ENCODE results near the gene BHLHE40. TPM values are rescaled to one million over a fixed set of nuclear protein-coding genes. Genes with fewer than 3 reads are reported as not detected.
"Not testable (repeated sequence)": the region's sequence is repeated elsewhere in the genome, so short reads cannot be mapped to it uniquely, and the experiment has no call there.

BHLHE40 gene
- polyA plus RNA-seq, 3 donors from 2014 or later: 51.4 to 91.9 (median 64.4) TPM

DNA sequence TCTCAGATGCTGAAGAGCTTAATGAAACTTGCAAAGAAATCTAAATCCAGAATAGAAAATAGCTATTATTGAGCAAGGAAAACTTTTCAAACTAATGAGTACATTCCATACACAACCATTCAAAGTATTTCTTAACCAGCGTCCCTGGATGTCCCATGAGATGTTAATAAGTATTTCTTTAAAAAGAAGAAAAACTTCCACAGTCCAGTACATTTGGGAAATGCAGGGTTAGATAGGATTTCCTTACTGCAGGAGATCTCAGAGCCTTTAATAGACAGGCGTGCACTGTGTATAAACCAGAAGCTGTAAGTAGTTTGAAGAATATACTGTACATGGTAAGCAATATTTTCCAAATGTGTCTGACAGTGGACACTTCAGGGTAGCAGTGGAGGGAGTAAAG is 29.6 kb upstream of the BHLHE40 start:
- Mint-ChIP-seq H3K9me3 (no peaks in the 10 kb centered on the region), H3K27me3 (ENCODE audit: low read depth in 3 of 3) (peaks cover 0 to 4% (median 0%) of the 10 kb centered on the region in 3 donors), H3K36me3 (peaks cover 0 to 4% (median 0%) of the 10 kb centered on the region in 3 donors), H3K4me3 (no peak overlapping the region), H3K27ac (peak overlapping the region in 2 of 6 donors; percentile 28 to 66), H3K4me1 (peaks cover 2 to 4% of the 10 kb centered on the region in 2 donors)
- no peak for DNase-seq

GRCh38 chr3:4950351-4950784 is 28.9 kb upstream of the BHLHE40 start:
- Mint-ChIP-seq H3K27me3 (ENCODE audit: low read depth in 3 of 3) (peaks cover 0 to 4% (median 0%) of the 10 kb centered on the region in 3 donors), H3K4me1 (no peaks in the 10 kb centered on the region), H3K27ac (no peak overlapping the region), H3K9me3 (no peaks in the 10 kb centered on the region), H3K36me3 (no peaks in the 10 kb centered on the region), H3K4me3 (no peak overlapping the region)
- DNase-seq: no peak

DNA sequence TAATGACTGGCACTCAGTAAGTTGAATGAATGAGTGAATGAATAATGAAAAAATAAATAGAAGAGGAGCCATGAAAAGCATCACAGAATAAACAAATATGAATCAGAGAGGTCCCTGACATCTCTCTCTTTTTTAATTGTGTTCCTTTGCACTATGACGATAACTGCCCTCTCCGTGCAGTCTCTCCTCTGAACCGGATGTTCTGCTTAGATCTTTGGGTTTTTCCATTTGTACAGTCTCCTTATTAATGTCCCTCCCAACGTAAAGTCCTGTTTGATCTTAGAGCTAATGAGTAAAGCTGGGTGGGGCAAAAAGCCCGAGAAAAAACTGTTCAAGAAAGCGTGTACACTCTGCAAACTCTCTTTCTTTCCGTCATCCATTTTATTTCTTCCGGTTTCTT is 28.3 kb upstream of the BHLHE40 start:
- Mint-ChIP-seq H3K4me3 (no peak overlapping the region), H3K9me3 (no peaks in the 10 kb centered on the region), H3K4me1 (no peaks in the 10 kb centered on the region), H3K27me3 (ENCODE audit: low read depth in 3 of 3) (peaks cover 0 to 4% (median 0%) of the 10 kb centered on the region in 3 donors), H3K36me3 (no peaks in the 10 kb centered on the region), H3K27ac (peak overlapping the region in 1 of 6 donors; percentile 35)
- DNase-seq: no peak

DNA sequence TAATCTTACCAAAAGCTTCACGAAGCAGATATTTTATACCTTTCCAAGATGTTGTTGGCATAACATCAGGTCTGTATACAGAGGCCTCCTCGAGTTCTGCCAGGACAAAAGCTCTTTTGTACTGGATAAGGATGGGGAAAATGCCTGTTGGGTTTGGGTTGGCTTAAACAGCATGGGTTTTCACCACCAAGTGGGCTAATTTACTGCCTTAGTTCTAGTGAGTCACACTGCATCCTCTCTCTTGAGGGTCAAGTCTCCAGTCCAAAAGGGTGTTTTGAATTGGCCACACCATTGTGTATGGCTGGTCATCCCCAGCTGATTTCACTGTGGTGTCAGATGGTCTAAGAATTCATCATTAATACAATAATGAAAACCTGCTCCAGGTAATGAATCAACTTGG is 26.1 kb upstream of the BHLHE40 start:
- DNase-seq: no peak
- H3K36me3 Mint-ChIP-seq: peaks cover 0 to 3% (median 0%) of the 10 kb centered on the region in 3 donors
- no peaks in the 10 kb centered on the region for H3K4me1 Mint-ChIP-seq
- peak overlapping the region in 1 of 6 donors; percentile 38 for H3K27ac Mint-ChIP-seq
- H3K9me3 Mint-ChIP-seq: no peaks in the 10 kb centered on the region
- H3K4me3 Mint-ChIP-seq: no peak overlapping the region
- H3K27me3 Mint-ChIP-seq (ENCODE audit: low read depth in 3 of 3): peaks cover 0 to 2% (median 0%) of the 10 kb centered on the region in 3 donors

DNA sequence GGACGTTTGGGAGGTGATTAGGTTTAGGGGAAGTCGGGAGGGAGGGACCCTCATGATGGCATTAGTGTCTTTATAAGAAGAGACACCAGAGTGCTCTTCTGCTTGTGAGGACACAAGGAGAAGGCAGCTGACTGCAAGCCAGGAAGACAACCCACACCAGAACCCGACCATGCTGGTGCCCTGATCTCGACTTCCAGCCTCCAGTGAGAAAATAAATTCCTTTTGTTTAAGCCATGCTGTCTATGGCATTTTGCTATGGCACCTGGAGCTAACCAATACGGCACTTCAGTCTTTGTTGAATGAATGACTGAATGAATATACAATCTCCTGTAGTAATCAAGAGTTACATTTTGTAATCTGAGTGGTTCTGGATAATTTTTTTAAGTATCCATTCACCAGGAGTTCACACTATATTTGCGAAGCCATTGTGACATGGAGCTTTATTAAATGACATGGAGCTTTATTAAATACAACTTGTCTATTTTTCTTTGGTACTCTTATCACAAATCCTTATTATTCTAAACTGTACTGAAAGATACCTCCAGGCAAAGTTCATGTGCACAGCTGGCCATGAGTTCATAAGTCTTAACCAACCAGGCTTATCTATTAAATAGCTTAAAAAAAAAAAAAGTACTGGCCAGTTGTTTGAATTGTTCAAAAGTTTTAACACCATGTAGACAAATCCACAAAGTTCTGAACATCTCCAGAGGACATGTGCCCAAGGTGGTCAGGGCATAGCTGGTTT is 24.8 kb upstream of the BHLHE40 start:
- Mint-ChIP-seq H3K4me1 (no peaks in the 10 kb centered on the region), H3K9me3 (peaks cover 0 to 6% (median 0%) of the 10 kb centered on the region in 6 donors), H3K4me3 (no peak overlapping the region), H3K27ac (no peak overlapping the region), H3K36me3 (peaks cover 4 to 12% (median 5%) of the 10 kb centered on the region in 3 donors), H3K27me3 (ENCODE audit: low read depth in 3 of 3) (peaks cover 0 to 2% (median 0%) of the 10 kb centered on the region in 3 donors)
- DNase-seq: no peak

DNA sequence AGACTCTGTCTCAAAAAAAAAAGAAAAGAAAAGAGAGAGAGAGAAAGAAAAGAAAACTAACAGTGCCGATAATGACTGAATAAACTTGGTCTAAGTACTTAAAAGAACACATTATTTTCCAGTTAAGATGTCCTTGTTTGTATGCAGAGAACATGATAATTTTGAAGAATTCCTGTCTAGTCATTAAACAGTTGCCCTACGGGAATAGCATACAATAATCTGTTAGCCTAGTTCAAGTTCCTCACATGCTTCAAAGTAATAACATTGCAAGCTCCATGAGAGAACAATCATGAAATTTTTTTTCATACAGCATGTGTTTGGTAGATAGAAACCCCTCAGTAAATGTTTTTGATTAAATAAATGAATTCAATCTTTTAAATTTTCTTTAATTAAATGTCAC is 23.1 kb upstream of the BHLHE40 start:
- Mint-ChIP-seq H3K9me3 (peaks cover 0 to 6% (median 0%) of the 10 kb centered on the region in 6 donors), H3K27ac (peak overlapping the region in 2 of 6 donors; percentile 35 to 40), H3K36me3 (peaks cover 4 to 12% (median 6%) of the 10 kb centered on the region in 3 donors), H3K4me1 (no peaks in the 10 kb centered on the region), H3K27me3 (ENCODE audit: low read depth in 3 of 3) (peaks cover 0 to 2% (median 0%) of the 10 kb centered on the region in 3 donors), H3K4me3 (no peak overlapping the region)
- DNase-seq: no peak

- Mint-ChIP-seq H3K27ac (peak overlapping the region in 2 of 6 donors; percentile 51 to 63), H3K4me3 (no peak overlapping the region), H3K9me3 (peaks cover 0 to 6% (median 0%) of the 10 kb centered on the region in 6 donors), H3K27me3 (ENCODE audit: low read depth in 3 of 3) (peaks cover 0 to 2% (median 0%) of the 10 kb centered on the region in 3 donors), H3K36me3 (peaks cover 4 to 12% (median 6%) of the 10 kb centered on the region in 3 donors), H3K4me1 (no peaks in the 10 kb centered on the region)
- DNase-seq: no peak
Measured at GRCh38 chr3:4956738-4957137, 22.5 kb upstream of the BHLHE40 start.

- H3K27me3 Mint-ChIP-seq (ENCODE audit: low read depth in 3 of 3): peaks cover 0 to 2% (median 0%) of the 10 kb centered on the region in 3 donors
- H3K36me3 Mint-ChIP-seq: peaks cover 4 to 12% (median 6%) of the 10 kb centered on the region in 3 donors
- H3K4me3 Mint-ChIP-seq: no peak overlapping the region
- no peak for DNase-seq
- H3K4me1 Mint-ChIP-seq: no peaks in the 10 kb centered on the region
- peaks cover 0 to 6% (median 0%) of the 10 kb centered on the region in 6 donors for H3K9me3 Mint-ChIP-seq
- peak overlapping the region in 1 of 6 donors; percentile 50 for H3K27ac Mint-ChIP-seq
Measured at GRCh38 chr3:4957978-4958377, 21.3 kb upstream of the BHLHE40 start.

- H3K27ac Mint-ChIP-seq: no peak overlapping the region
- DNase-seq: no peak
- peaks cover 0 to 2% (median 0%) of the 10 kb centered on the region in 3 donors for H3K27me3 Mint-ChIP-seq (ENCODE audit: low read depth in 3 of 3)
- H3K4me3 Mint-ChIP-seq: no peak overlapping the region
- H3K4me1 Mint-ChIP-seq: peaks cover 0 to 3% of the 10 kb centered on the region in 2 donors
- H3K9me3 Mint-ChIP-seq: peaks cover 0 to 6% (median 0%) of the 10 kb centered on the region in 6 donors
- H3K36me3 Mint-ChIP-seq: peaks cover 4 to 12% (median 6%) of the 10 kb centered on the region in 3 donors
Measured at GRCh38 chr3:4959180-4959579, 20.1 kb upstream of the BHLHE40 start.

- peaks cover 11 to 16% (median 13%) of the 10 kb centered on the region in 3 donors for H3K36me3 Mint-ChIP-seq
- H3K4me1 Mint-ChIP-seq: peaks cover 16 to 21% of the 10 kb centered on the region in 2 donors
Measured at GRCh38 chr3:4961865-4962264, 17.4 kb upstream of the BHLHE40 start.

GRCh38 chr3:4963669-4964570 is 15.3 kb upstream of the BHLHE40 start:
- Mint-ChIP-seq H3K4me1 (peaks cover 21 to 31% of the 10 kb centered on the region in 2 donors), H3K9me3 (peaks cover 19 to 34% (median 30%) of the 10 kb centered on the region in 6 donors)

More at GRCh38 chr3:4961865-4962264, 17.4 kb upstream of the BHLHE40 start:
- not testable (repeated sequence) for H3K4me3 Mint-ChIP-seq; DNase-seq; H3K27me3 Mint-ChIP-seq (ENCODE audit: low read depth in 3 of 3); H3K27ac Mint-ChIP-seq
- peaks cover under 1 to 14% (median 11%) of the 10 kb centered on the region in 6 donors for H3K9me3 Mint-ChIP-seq

DNA sequence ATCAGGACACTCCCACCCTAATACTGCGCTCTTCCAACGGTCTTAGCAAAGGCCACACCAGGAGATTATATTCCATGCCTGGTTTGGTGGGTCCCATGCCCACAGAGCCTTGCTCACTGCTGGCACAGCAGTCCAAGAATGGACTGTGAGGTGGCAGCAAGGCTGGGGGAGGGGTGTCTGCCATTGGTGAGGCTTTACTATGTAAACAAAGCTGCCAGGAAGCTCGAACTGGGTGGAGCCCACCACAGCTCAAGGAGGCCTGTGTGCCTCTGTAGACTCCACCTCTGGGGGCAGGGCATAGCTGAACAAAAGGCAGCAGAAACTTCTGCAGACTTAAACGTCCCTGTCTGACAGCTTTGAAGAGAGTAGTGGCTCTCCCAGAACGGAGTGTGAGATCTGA is 13.2 kb upstream of the BHLHE40 start:
- peaks cover 20 to 51% (median 47%) of the 10 kb centered on the region in 6 donors for H3K9me3 Mint-ChIP-seq
- peak; percentile 53 to 73 (median 66) for DNase-seq
- peaks cover 15 to 41% (median 31%) of the 10 kb centered on the region in 3 donors for H3K36me3 Mint-ChIP-seq
- H3K4me1 Mint-ChIP-seq: peaks cover 21 to 31% of the 10 kb centered on the region in 2 donors
- H3K27ac Mint-ChIP-seq: peak overlapping the region; percentile 79 to 94 (median 90)
- H3K27me3 Mint-ChIP-seq (ENCODE audit: low read depth in 3 of 3): not testable (repeated sequence)
- peak overlapping the region; percentile 53 to 70 (median 69) for H3K4me3 Mint-ChIP-seq

More at GRCh38 chr3:4963669-4964570, 15.3 kb upstream of the BHLHE40 start:
- peak overlapping the region in 4 of 6 donors; percentile 37 to 80 (median 66) for H3K27ac Mint-ChIP-seq
- peaks cover 0 to 2% (median 2%) of the 10 kb centered on the region in 3 donors for H3K27me3 Mint-ChIP-seq (ENCODE audit: low read depth in 3 of 3)
- no peak for DNase-seq
- H3K36me3 Mint-ChIP-seq: peaks cover 20 to 35% (median 27%) of the 10 kb centered on the region in 3 donors
- H3K4me3 Mint-ChIP-seq: no peak overlapping the region

DNA sequence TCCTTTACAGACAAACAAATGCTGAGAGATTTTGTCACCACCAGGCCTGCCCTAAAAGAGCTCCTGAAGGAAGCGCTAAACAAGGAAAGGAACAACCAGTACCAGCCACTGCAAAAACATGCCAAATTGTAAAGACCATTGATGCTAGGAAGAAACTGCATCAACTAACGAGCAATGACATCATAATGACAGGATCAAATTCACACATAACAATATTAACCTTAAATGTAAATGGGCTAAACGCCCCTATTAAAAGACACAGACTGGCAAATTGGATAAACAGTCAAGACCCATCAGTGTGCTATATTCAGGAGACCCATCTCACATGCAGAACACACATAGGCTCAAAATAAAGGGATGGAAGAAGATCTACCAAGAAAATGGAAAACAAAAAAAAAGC is 11.6 kb upstream of the BHLHE40 start:
- H3K36me3 Mint-ChIP-seq: peaks cover 19 to 41% (median 34%) of the 10 kb centered on the region in 3 donors
- H3K4me1 Mint-ChIP-seq: peaks cover 21 to 31% of the 10 kb centered on the region in 2 donors
- peak overlapping the region in 5 of 6 donors; percentile 21 to 94 (median 76) for H3K27ac Mint-ChIP-seq
- not testable (repeated sequence) for DNase-seq; H3K27me3 Mint-ChIP-seq (ENCODE audit: low read depth in 3 of 3); H3K4me3 Mint-ChIP-seq
- H3K9me3 Mint-ChIP-seq: peaks cover 20 to 58% (median 50%) of the 10 kb centered on the region in 6 donors
